ENCODE results near the gene FSCN2.

DNA sequence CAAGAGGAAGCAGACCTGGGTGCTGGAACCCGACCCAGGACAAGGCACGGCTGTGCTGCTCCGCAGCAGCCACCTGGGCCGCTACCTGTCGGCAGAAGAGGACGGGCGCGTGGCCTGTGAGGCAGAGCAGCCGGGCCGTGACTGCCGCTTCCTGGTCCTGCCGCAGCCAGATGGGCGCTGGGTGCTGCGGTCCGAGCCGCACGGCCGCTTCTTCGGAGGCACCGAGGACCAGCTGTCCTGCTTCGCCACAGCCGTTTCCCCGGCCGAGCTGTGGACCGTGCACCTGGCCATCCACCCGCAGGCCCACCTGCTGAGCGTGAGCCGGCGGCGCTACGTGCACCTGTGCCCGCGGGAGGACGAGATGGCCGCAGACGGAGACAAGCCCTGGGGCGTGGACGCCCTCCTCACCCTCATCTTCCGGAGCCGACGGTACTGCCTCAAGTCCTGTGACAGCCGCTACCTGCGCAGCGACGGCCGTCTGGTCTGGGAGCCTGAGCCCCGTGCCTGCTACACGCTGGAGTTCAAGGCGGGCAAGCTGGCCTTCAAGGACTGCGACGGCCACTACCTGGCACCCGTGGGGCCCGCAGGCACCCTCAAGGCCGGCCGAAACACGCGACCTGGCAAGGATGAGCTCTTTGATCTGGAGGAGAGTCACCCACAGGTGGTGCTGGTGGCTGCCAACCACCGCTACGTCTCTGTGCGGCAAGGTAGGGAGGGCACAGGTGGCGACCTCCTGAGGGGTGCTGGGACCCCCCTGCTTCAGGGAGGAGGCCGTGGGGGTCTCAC, 667 bp downstream of the FSCN2 start:
- TF ChIP-seq, protein P1, sequence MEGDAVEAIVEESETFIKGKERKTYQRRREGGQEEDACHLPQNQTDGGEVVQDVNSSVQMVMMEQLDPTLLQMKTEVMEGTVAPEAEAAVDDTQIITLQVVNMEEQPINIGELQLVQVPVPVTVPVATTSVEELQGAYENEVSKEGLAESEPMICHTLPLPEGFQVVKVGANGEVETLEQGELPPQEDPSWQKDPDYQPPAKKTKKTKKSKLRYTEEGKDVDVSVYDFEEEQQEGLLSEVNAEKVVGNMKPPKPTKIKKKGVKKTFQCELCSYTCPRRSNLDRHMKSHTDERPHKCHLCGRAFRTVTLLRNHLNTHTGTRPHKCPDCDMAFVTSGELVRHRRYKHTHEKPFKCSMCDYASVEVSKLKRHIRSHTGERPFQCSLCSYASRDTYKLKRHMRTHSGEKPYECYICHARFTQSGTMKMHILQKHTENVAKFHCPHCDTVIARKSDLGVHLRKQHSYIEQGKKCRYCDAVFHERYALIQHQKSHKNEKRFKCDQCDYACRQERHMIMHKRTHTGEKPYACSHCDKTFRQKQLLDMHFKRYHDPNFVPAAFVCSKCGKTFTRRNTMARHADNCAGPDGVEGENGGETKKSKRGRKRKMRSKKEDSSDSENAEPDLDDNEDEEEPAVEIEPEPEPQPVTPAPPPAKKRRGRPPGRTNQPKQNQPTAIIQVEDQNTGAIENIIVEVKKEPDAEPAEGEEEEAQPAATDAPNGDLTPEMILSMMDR (conservative IDR thresholded peaks at IDR 0.05 in 1 of 2, IDR thresholded peaks at IDR 0.05 in 1 of 2; ENCODE audit: low read depth in 1 of 2, low read length in 2 of 2): no peak
- no peak for TF ChIP-seq EZH2 (IDR thresholded peaks at IDR 0.05; ENCODE audit: low read length, missing control alignments)

Measured in fibroblast of lung (primary cell).